ENCODE results near the gene MARCHF10. TPM values are rescaled to one million over a fixed set of nuclear protein-coding genes. Genes with fewer than 3 reads are reported as not detected.

The MARCHF10 gene
- polyA plus RNA-seq, 1 experiment, result 0.14 TPM

GRCh38 chr17:62825182-62825581, 17.1 kb upstream of the MARCHF10 start:
- no peak overlapping the region for H3K4me3 ChIP-seq (ENCODE audit: low read depth, low read length)
- no peak for TF ChIP-seq CTCF (IDR thresholded peaks at IDR 0.05; ENCODE audit: low read depth, low read length)
- H3K9me3 ChIP-seq (ENCODE audit: control insufficient read depth, insufficient read depth, low read length), result no peaks in the 10 kb centered on the region
- ChIA-PET CTCF (no interaction called here), POLR2A (interaction anchor here (0.7 to 1.1 kb wide), 2 partner anchors 51 to 119 kb away, joined by 3 to 4 read pairs; no protein-coding TSS in a partner anchor)
- no peaks in the 10 kb centered on the region for H3K27me3 ChIP-seq (ENCODE audit: control insufficient read depth, insufficient read depth, low read length)
- peak overlapping the region; percentile 74 for H3K27ac ChIP-seq (ENCODE audit: low read depth, low read length)
- DNase-seq (ENCODE audit: low read depth, low spot score), result no peak

- Histone ChIP-seq H3K27me3 (ENCODE audit: control insufficient read depth, insufficient read depth, low read length) (no peaks in the 10 kb centered on the region), H3K4me3 (ENCODE audit: low read depth, low read length) (no peak overlapping the region), H3K27ac (ENCODE audit: low read depth, low read length) (peak overlapping the region; percentile 78), H3K9me3 (ENCODE audit: control insufficient read depth, insufficient read depth, low read length) (no peaks in the 10 kb centered on the region)
- POLR2A ChIA-PET, result interaction anchor here (0.7 to 1.1 kb wide), 2 partner anchors 51 to 119 kb away, joined by 3 to 4 read pairs; no protein-coding TSS in a partner anchor
- CTCF ChIA-PET, result no interaction called here
- peak; percentile 74 for DNase-seq (ENCODE audit: low read depth, low spot score)
- TF ChIP-seq CTCF (IDR thresholded peaks at IDR 0.05; ENCODE audit: low read depth, low read length), result no peak
Observed at GRCh38 chr17:62824290-62825131, 16.4 kb upstream of the MARCHF10 start.

- POLR2A ChIA-PET, result no interaction called here
Observed at GRCh38 chr17:62823111-62823893, 15.2 kb upstream of the MARCHF10 start.

GRCh38 chr17:62822080-62822904, 14.2 kb upstream of the MARCHF10 start:
- DNase-seq (ENCODE audit: low read depth, low spot score), result no peak
- no peak for TF ChIP-seq CTCF (IDR thresholded peaks at IDR 0.05; ENCODE audit: low read depth, low read length)
- POLR2A ChIA-PET, result interaction anchor here (0.7 kb wide), 1 partner anchor 31 kb away, joined by 12 read pairs; no protein-coding TSS in a partner anchor
- H3K27me3 ChIP-seq (ENCODE audit: control insufficient read depth, insufficient read depth, low read length), result no peaks in the 10 kb centered on the region
- CTCF ChIA-PET, result no interaction called here
- no peak overlapping the region for H3K4me3 ChIP-seq (ENCODE audit: low read depth, low read length)
- H3K9me3 ChIP-seq (ENCODE audit: control insufficient read depth, insufficient read depth, low read length), result no peaks in the 10 kb centered on the region
- no peak overlapping the region for H3K27ac ChIP-seq (ENCODE audit: low read depth, low read length)

More at GRCh38 chr17:62823111-62823893, 15.2 kb upstream of the MARCHF10 start:
- no peaks in the 10 kb centered on the region for H3K27me3 ChIP-seq (ENCODE audit: control insufficient read depth, insufficient read depth, low read length)
- DNase-seq (ENCODE audit: low read depth, low spot score), result no peak
- CTCF ChIA-PET, result interaction anchor here (0.8 kb wide), 1 partner anchor 138 kb away, joined by 3 read pairs; no protein-coding TSS in a partner anchor
- TF ChIP-seq CTCF (IDR thresholded peaks at IDR 0.05; ENCODE audit: low read depth, low read length), result no peak
- no peak overlapping the region for H3K27ac ChIP-seq (ENCODE audit: low read depth, low read length)
- H3K9me3 ChIP-seq (ENCODE audit: control insufficient read depth, insufficient read depth, low read length), result no peaks in the 10 kb centered on the region
- H3K4me3 ChIP-seq (ENCODE audit: low read depth, low read length), result no peak overlapping the region
